Stimulated activated CD4-positive, alpha-beta T cell treated with anti-CD3 and anti-CD28 coated beads, Interleukin-15, amount 100 ng/mL, for 24 hours (primary cell): ENCODE results near the gene CPM.
"Not testable (repeated sequence)": the region's sequence is repeated elsewhere in the genome, so short reads cannot be mapped to it uniquely, and the experiment has no call there.

Experiments used
- DNase-seq: peaks from one replicate; pipeline ENCODE4 v3.0.0-alpha.2; 2020

CPM gene

GRCh38 chr12:68844788-68845695 lies 87.9 kb downstream of the CPM start:
- DNase-seq, result no peak

DNA sequence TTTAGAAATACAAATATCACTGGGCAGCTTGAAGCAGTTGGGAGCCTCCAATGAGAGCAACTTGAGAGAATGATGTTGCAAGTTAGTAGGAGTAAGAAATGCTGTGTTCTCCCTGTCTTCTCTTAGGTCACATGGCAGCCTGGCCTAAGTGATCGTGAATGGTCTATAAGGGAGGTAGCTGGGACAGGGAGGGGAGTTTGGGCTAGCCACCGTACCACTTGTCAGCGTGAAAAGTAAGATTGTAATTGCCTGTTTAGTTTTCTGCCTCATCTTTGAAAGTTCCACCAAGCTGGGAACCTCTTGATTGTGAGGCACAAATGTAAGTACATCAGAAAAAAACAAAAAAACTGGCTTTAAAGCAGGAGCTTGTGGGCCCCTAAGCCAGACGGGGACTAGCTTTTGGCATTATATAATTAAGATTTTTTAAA lies 88.6 kb downstream of the CPM start:
- no peak for DNase-seq

GRCh38 chr12:68842784-68843567 lies 90.0 kb downstream of the CPM start:
- DNase-seq, result no peak

GRCh38 chr12:68842123-68842522 lies 90.8 kb downstream of the CPM start:
- DNase-seq, result no peak

DNA sequence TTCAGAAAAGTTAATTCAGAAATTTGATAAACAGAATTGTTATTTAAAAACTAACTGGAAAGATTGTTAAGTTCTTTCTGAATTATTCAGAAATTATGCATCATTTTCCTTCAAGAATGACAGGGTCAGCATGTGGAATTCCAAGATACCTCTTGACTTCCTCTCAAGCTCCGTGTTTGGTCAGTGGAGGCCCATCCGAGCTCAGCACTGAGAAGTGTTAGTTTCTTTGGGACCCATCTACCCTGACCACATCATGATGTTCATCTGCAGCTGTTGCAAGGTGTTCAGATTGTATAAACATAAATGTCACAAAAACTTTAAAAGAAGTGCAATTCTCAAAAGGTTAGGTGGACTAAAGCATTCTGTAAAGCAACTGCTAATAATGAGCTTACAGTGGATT lies 91.3 kb downstream of the CPM start:
- no peak for DNase-seq

- DNase-seq, result not testable (repeated sequence)
Observed at GRCh38 chr12:68841175-68841574, 91.8 kb downstream of the CPM start.

- no peak for DNase-seq
Observed at GRCh38 chr12:68839183-68840147, 93.5 kb downstream of the CPM start.

DNA sequence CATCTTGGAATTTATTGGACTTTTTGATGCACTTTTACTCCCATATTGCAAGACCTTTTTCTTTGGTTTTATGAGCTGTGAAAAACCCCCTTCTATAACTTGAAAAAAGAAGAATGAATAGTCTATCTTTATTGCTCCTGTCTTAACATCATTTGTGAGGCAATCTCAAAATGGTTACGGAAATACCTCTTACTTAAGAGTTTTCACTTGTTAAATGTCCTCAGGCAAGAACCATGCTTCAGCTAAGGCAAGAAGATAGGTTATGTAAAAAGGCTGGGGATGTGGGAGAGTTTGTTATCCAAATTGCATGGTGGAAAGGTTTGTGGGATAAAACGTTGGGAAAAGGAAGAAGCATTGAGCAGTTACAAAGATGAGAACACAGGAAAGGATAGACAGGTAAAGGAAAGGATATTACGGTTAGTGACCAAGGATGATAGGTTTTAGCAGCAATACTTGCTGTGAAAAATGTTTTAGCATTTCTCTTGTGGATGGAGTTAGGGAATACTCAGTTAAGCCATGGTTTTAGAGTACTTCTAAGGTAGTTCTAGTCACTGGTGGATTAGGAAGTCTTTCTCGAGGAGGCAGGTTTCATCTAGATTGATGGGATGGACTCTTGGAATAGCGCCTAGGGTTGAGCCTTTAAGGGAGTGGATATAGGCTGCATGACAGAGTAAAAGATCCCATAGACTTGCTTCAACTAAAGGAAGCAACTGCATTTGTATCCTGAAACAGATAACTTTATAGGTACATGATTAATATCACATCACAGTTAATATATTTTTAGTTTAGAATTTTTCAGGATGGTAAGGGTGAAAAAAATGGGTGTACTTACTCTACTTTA lies 94.7 kb downstream of the CPM start:
- no peak for DNase-seq

GRCh38 chr12:68837215-68837614 lies 95.8 kb downstream of the CPM start:
- no peak for DNase-seq

- DNase-seq, result no peak
Observed at GRCh38 chr12:68835333-68835908, 97.5 kb downstream of the CPM start.

GRCh38 chr12:68833508-68833907 lies 99.5 kb downstream of the CPM start:
- no peak for DNase-seq

DNA sequence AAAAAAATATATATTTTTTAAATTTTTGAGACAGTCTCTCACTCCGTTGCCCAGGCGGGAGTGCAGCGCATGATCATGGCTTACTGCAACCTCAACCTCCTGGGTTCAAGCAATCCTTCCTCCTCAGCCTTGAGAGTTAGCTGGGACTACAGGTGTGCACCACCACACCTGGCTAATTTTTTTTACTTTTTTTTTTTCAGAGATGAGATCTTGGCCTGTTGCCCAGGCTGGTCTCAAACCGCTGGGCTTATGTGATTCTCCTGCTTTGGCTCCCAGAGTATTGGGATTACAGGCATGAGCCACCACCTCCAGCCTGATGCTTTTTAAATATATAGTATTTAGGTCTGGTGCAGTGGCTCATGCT lies 100.5 kb downstream of the CPM start:
- no peak for DNase-seq

DNA sequence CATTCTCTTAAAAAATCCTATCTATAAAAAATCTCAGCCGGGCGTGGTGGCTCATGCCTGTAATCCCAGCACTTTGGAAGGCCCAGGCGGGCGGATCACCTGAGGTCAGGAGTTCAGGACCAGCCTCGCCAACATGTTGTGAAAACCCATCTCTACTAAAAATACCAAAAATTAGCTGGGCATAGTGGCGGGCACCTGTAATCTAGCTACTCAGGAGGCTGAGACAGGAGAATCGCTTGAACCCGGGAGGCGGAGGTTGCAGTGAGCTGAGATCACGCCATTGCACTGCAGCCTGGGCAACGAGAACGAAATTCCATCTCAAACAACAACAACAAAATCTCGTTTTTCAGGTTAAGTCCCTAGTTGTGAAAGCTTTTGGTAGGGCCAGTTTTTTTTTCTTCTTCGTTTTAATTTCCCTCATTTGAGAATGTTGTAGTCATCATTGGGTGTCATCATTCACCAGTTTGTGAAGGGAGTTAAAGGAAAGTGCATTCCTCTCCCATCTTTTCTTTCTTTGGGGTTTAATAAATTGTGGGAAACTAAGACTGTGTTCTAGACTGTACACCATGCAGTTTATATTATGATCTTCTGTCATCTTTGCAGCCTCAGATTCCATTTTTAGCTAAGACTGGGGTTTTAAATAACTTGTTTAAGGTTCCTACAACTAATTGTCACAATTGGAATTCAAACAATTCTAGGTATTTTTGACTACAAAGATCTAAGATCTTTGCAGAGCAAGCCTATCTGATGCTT lies 101.0 kb downstream of the CPM start:
- no peak for DNase-seq

- no peak for DNase-seq
Observed at GRCh38 chr12:68831272-68831671, 101.7 kb downstream of the CPM start.

DNA sequence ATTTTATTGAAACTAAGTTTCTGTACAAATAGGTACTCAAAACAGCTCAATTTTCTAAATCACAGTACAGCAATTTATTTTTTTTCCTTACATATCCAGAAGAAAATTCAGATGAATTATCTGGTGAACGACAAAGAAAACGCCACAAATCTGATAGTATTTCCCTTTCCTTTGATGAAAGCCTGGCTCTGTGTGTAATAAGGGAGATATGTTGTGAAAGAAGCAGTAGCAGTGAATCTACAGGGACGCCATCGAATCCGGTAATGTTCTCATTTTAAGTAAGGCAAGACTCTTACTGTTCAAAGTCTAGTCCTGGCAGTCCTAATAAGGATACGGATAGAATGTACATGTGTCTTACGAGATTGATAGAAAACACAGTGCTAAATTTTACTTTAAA lies 104.3 kb downstream of the CPM start:
- no peak for DNase-seq

DNA sequence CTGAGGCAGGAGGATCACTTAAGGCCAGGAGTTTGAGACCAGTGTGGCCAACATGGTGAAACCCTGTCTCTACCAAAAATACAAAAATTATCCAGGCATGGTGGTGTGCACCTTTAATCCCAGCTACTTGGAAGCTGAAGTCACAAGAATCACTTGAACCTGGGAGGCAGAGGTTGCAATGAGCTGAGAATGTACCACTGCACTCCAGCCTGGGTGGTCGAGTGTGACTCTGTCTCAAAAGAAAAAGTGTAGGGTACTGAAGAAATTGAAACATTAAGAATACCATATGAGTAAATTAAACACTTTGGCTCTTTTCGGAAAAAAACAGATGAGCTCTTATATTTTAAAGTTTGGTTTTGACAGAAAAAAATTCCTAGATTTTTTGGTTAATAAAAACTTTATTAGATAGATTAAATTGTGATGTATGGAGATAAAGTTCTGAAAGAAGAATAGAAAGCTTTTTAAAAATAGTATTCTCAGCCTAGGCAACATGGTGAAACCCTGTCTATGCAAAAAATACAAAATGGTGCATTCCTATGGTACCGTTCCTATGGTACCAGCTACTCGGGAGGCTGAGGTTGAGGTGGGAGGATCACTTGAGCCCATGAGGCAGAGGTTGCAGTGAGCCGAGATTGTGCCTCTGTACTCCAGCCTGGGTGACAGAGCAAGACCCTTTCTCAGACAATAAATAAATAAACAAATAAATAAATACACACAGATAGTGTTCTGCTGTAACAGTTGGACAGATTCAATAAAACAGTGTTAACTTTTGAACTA lies 104.9 kb downstream of the CPM start:
- DNase-seq, result no peak

DNA sequence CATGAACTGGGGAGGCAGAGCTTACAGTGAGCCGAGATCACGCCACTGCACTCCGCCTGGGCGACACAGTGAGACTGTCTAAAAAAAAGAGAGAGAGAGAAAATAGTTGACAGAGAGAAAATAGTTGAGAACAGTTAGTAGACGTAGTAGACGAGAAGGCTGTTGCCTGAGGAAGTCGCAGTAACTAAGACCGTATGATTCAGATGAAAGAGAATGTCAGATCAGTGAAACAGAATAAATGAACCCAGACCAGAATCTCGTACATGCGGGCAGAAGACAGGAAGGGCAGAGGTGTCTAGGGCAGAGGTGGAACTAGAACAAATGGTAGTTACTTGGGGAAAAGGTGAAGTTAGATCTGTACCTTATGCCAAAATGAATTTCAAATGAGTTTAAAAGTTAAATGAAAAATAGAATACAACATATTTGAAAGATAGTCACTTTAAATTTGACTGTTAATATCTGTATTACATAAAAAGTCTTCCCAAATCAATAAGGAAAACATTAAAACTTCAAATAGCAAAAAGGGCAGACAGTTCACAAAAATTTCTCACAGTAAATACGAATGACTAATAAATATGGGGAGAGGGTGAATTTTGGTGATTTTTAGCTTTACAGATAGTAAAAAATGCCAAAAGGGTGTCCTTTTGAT lies 107.3 kb downstream of the CPM start:
- no peak for DNase-seq

- no peak for DNase-seq
Observed at GRCh38 chr12:68824597-68825250, 108.2 kb downstream of the CPM start.

GRCh38 chr12:68824131-68824530 lies 108.8 kb downstream of the CPM start:
- DNase-seq, result no peak
